SK-N-SH treated with all-trans-retinoic acid at 6 μM for 48 hours (cell line): ENCODE measurements around the gene ETV1.

Source experiments
- ATAC-seq: fragments of 200-7000 bp; cut with Tn5 transposase; 3 replicates; pipeline ENCODE4 v1.9.1; 2020; ENCODE audit warnings: mild to moderate bottlenecking, moderate library complexity
- ARNTL ChIP-seq: fragments of 450-650 bp; formaldehyde crosslinking; IDR thresholded peaks from 2 replicates; pipeline ENCODE4 v1.5.0; 2020; ENCODE audit warnings: low read depth, mild to moderate bottlenecking, moderate library complexity, borderline replicate concordance
- BACH2 ChIP-seq: fragments of 250-450 bp; sonication (Bioruptor Pico); IDR thresholded peaks from 2 replicates; pipeline ENCODE4 v1.9.0; 2021; ENCODE audit warnings: mild to moderate bottlenecking, borderline replicate concordance
- CSDC2 ChIP-seq: fragments of 250-450 bp; sonication (Bioruptor Pico); IDR thresholded peaks from 2 replicates; pipeline ENCODE4 v1.5.0; 2020; ENCODE audit warnings: mild to moderate bottlenecking, moderate library complexity
- ESRRG ChIP-seq: fragments of 250-450 bp; sonication (Bioruptor Pico); IDR thresholded peaks from 2 replicates; pipeline ENCODE4 v1.6.1; 2021; ENCODE audit warnings: mild to moderate bottlenecking
- GLIS3 ChIP-seq: fragments of 250-450 bp; sonication (Bioruptor Pico); IDR thresholded peaks from 2 replicates; pipeline ENCODE4 v1.5.0; 2020; ENCODE audit warnings: mild to moderate bottlenecking, moderate library complexity
- ISL1 ChIP-seq: fragments of 250-450 bp; sonication (Bioruptor Pico); IDR thresholded peaks from 2 replicates; pipeline ENCODE4 v2.1.2; 2022; ENCODE audit warnings: mild to moderate bottlenecking, moderate library complexity
- OSR1 ChIP-seq: fragments of 250-450 bp; sonication (Bioruptor Pico); IDR thresholded peaks from 2 replicates; pipeline ENCODE4 v1.8.0; 2022; ENCODE audit warnings: moderate library complexity, mild to moderate bottlenecking, inconsistent platforms
- PPARA ChIP-seq: fragments of 250-450 bp; sonication (Bioruptor Pico); IDR thresholded peaks from 2 replicates; pipeline ENCODE4 v1.5.0; 2020; ENCODE audit warnings: mild to moderate bottlenecking, borderline replicate concordance
- SNAI2 ChIP-seq: fragments of 250-450 bp; sonication (Bioruptor Pico); IDR thresholded peaks from 2 replicates; pipeline ENCODE4 v1.5.0; 2020; ENCODE audit warnings: mild to moderate bottlenecking, moderate library complexity
- TOX ChIP-seq: fragments of 250-450 bp; sonication (Bioruptor Pico); IDR thresholded peaks from 2 replicates; pipeline ENCODE4 v1.8.0; 2021; ENCODE audit warnings: mild to moderate bottlenecking, moderate library complexity, borderline replicate concordance
- ZC3H10 ChIP-seq: fragments of 250-450 bp; sonication (Bioruptor Pico); IDR thresholded peaks from 2 replicates; pipeline ENCODE4 v1.5.1; 2021; ENCODE audit warnings: mild to moderate bottlenecking, moderate library complexity
- ZFP3 ChIP-seq: fragments of 250-450 bp; sonication (Bioruptor Pico); IDR thresholded peaks from 2 replicates; pipeline ENCODE4 v1.5.0; 2020; ENCODE audit warnings: mild to moderate bottlenecking, moderate library complexity
- ZFP30 ChIP-seq: fragments of 450-650 bp; formaldehyde crosslinking; IDR thresholded peaks from 2 replicates; pipeline ENCODE4 v1.5.0; 2022; ENCODE audit warnings: mild to moderate bottlenecking, moderate library complexity
- ZNF70 ChIP-seq: fragments of 450-650 bp; formaldehyde crosslinking; IDR thresholded peaks from 2 replicates; pipeline ENCODE4 v1.5.0; 2020; ENCODE audit warnings: mild to moderate bottlenecking, moderate library complexity
- ZNF8 ChIP-seq: fragments of 450-650 bp; formaldehyde crosslinking; IDR thresholded peaks from 2 replicates; pipeline ENCODE4 v1.5.0; 2020; ENCODE audit warnings: mild to moderate bottlenecking, moderate library complexity
- TF ChIP-seq, protein P1 (sequence below): fragments of 250-450 bp; sonication (Bioruptor Pico); IDR thresholded peaks from 2 replicates; pipeline ENCODE4 v1.8.0; 2020; ENCODE audit warnings: mild to moderate bottlenecking, moderate library complexity, borderline replicate concordance
- TF ChIP-seq, protein P2 (sequence below): fragments of 250-450 bp; sonication (Bioruptor Pico); IDR thresholded peaks from 2 replicates; pipeline ENCODE4 v1.5.1; 2021; ENCODE audit warnings: mild to moderate bottlenecking, moderate library complexity
- TF ChIP-seq, protein P3 (sequence below): fragments of 250-450 bp; sonication (Bioruptor Pico); IDR thresholded peaks from 2 replicates; pipeline ENCODE4 v1.5.1; 2020; ENCODE audit warnings: low read depth, mild to moderate bottlenecking, moderate library complexity
- TF ChIP-seq, protein P4 (sequence below): fragments of 250-450 bp; sonication (Bioruptor Pico); IDR thresholded peaks from 2 replicates; pipeline ENCODE4 v1.8.0; 2021; ENCODE audit warnings: low read depth, mild to moderate bottlenecking, moderate library complexity, borderline replicate concordance

The ETV1 gene

DNA sequence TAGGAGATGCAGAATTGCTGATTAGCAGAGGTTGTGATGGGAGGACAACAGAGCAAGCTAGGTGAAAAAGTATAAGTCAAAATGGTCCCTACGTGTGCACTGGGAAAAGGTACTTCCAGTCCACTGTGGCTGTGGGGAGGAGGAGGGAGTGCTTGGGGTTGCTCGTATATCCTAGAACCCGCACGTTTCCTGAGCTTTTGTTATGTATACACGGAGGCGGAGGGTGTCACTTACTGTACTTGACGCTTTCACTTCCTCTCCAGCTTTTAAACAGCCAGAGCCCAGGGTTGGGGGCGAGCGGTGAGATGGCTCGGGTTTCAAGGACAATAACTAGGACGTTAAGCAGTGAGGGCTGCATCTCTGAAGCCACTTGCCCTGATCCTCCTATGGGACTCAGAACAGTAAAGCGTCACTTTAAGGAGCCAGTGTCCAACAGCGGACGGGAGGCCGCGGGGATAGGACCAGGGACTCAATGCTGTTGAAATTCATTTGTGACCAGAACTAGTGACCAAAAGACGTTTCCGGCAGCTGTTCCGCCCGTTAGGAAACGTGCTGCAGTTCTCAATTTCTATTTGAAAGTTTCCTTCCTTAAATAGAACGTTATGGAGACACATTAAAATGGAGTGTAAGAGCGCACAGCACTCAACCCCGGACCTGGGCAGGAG lies 985 bp upstream of the ETV1 start (continued):
- TF ChIP-seq, protein P1, sequence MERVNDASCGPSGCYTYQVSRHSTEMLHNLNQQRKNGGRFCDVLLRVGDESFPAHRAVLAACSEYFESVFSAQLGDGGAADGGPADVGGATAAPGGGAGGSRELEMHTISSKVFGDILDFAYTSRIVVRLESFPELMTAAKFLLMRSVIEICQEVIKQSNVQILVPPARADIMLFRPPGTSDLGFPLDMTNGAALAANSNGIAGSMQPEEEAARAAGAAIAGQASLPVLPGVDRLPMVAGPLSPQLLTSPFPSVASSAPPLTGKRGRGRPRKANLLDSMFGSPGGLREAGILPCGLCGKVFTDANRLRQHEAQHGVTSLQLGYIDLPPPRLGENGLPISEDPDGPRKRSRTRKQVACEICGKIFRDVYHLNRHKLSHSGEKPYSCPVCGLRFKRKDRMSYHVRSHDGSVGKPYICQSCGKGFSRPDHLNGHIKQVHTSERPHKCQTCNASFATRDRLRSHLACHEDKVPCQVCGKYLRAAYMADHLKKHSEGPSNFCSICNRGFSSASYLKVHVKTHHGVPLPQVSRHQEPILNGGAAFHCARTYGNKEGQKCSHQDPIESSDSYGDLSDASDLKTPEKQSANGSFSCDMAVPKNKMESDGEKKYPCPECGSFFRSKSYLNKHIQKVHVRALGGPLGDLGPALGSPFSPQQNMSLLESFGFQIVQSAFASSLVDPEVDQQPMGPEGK (CRISPR knock-in tag), result no peak

DNA sequence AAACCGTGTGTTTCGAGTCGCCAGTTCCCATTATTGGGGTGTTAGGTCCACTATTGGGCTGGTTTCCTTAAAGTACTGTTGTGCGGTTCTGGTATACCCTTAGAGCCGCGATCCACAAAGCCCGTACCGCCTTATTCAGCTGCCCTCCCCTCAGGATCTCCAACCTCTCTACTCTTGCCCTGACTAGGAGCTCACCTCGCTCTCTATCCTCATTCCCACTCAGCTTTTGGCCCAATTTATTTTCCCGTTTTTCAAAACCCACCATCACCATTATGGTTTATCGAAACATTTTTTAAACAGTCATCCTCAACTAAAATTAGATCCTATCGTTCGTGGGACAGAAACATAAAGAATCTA lies 461 bp upstream of the ETV1 start:
- peak; percentile 26 for ATAC-seq

DNA sequence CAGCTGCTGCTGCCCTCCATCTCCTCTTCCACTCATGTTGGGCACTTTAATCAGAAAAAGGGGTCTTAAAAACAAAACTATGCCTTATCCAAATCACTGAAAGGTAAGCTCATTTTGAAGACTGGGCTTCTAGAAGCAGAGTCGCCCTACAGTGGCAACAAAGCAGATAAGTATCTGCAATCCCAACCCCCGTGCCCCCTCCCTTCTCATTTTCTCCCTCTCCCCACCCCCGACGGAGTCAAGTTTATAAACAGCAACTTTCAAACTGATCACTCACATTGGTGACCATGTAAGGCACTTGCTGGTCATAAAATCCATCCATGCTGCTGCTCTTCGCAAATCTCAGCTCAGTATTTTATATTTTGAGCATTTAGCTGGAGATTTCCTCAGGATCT lies 738 bp downstream of the ETV1 start:
- no peak for TF ChIP-seq OSR1
- no peak for TF ChIP-seq BACH2
- no peak for TF ChIP-seq ISL1 (CRISPR knock-in tag)
- TF ChIP-seq, protein P1 (CRISPR knock-in tag), result peak; percentile 81; the same call in 1 of the 2 replicates
- ATAC-seq, result peak; percentile 1

More for the DNA sequence above, 461 bp upstream of the ETV1 start:
- TF ChIP-seq PPARA (CRISPR knock-in tag), result no peak
- TF ChIP-seq, all 23 proteins: peak for 0

DNA sequence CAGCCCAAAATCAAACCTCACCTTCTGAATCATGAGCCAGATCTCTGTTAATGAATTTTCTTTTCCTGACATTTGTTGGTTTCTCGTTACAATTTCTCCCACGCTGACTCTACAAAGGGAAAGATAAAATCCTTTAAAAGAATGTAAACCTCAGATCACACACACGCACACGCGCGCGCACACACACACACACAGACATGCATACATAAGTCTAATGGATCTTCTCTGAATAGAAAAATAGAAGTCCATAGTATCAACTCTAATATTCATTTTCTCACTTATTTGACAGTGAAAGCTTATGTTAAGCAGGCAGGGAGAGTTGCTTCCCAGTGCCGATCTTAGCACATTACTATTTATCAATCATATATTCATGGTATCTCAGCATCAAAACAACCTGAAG lies 1.4 kb downstream of the ETV1 start:
- TF ChIP-seq OSR1 (no peak), SNAI2 (no peak), GLIS3 (no peak)
- TF ChIP-seq, all 23 proteins: peak for 0

DNA sequence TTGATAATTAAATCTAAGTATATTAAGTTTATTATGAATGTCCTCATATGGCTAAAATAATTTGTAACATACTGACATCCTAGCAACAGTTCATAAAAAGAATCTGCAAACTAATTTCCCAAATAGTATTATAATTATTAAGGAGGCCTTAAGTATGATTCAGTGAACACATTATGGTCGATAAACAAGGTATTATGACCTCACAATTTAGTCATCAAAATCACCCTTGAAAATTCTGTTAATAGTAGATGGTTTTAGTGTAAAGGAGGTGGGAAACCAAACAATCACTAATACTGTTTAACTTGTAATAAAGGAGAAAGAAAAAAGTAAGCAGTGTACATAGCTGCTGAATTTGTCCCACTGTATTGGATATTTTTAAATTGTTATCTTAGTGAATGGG lies 2.1 kb downstream of the ETV1 start:
- TF ChIP-seq ZFP30, result no peak
- no peak for TF ChIP-seq ZNF8
- TF ChIP-seq, protein P2, sequence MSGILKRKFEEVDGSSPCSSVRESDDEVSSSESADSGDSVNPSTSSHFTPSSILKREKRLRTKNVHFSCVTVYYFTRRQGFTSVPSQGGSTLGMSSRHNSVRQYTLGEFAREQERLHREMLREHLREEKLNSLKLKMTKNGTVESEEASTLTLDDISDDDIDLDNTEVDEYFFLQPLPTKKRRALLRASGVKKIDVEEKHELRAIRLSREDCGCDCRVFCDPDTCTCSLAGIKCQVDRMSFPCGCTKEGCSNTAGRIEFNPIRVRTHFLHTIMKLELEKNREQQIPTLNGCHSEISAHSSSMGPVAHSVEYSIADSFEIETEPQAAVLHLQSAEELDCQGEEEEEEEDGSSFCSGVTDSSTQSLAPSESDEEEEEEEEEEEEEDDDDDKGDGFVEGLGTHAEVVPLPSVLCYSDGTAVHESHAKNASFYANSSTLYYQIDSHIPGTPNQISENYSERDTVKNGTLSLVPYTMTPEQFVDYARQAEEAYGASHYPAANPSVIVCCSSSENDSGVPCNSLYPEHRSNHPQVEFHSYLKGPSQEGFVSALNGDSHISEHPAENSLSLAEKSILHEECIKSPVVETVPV (CRISPR knock-in tag), result no peak
- TF ChIP-seq SNAI2, result no peak
- no peak for TF ChIP-seq ZFP3 (CRISPR knock-in tag)
- no peak for TF ChIP-seq OSR1
- no peak for TF ChIP-seq ZC3H10
- TF ChIP-seq TOX, result no peak
- TF ChIP-seq, protein P3, sequence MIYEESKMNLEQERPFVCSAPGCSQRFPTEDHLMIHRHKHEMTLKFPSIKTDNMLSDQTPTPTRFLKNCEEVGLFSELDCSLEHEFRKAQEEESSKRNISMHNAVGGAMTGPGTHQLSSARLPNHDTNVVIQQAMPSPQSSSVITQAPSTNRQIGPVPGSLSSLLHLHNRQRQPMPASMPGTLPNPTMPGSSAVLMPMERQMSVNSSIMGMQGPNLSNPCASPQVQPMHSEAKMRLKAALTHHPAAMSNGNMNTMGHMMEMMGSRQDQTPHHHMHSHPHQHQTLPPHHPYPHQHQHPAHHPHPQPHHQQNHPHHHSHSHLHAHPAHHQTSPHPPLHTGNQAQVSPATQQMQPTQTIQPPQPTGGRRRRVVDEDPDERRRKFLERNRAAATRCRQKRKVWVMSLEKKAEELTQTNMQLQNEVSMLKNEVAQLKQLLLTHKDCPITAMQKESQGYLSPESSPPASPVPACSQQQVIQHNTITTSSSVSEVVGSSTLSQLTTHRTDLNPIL (CRISPR knock-in tag), result no peak
- no peak for TF ChIP-seq ESRRG (CRISPR knock-in tag)
- TF ChIP-seq ZNF70, result no peak
- no peak for TF ChIP-seq GLIS3
- ATAC-seq, result no peak

More for the DNA sequence above, 1.4 kb downstream of the ETV1 start:
- ATAC-seq, result no peak

DNA sequence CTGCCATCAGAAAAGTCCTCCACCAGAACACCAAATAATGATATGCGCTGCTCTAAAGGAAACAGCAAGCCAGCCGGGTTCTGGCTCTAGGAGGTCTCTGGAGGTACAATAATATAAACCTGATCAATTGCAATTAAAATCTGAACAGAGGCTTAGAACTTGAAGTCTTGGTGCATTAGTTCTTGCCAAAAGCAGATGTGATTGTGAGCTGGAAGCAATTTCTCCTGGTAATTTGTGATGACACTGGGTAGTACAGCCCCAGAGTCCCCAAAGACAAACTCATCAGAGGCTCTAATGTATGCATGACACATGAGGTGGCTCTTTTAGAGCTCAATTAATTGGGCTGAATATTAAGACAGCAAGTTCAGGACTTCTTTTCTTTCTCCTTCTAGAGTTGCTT lies 3.3 kb downstream of the ETV1 start:
- ATAC-seq, result no peak
- no peak for TF ChIP-seq ESRRG (CRISPR knock-in tag)
- TF ChIP-seq ARNTL, result no peak
- TF ChIP-seq, protein P4, sequence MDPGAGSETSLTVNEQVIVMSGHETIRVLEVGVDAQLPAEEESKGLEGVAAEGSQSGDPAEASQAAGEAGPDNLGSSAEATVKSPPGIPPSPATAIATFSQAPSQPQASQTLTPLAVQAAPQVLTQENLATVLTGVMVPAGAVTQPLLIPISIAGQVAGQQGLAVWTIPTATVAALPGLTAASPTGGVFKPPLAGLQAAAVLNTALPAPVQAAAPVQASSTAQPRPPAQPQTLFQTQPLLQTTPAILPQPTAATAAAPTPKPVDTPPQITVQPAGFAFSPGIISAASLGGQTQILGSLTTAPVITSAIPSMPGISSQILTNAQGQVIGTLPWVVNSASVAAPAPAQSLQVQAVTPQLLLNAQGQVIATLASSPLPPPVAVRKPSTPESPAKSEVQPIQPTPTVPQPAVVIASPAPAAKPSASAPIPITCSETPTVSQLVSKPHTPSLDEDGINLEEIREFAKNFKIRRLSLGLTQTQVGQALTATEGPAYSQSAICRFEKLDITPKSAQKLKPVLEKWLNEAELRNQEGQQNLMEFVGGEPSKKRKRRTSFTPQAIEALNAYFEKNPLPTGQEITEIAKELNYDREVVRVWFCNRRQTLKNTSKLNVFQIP (CRISPR knock-in tag), result no peak
- no peak for TF ChIP-seq SNAI2
- TF ChIP-seq ZFP30, result no peak
- TF ChIP-seq ZNF8, result no peak
- no peak for TF ChIP-seq ZC3H10
- TF ChIP-seq, protein P1 (CRISPR knock-in tag), result no peak
- TF ChIP-seq PPARA (CRISPR knock-in tag), result no peak
- TF ChIP-seq, protein P3 (CRISPR knock-in tag), result no peak
- TF ChIP-seq CSDC2 (CRISPR knock-in tag), result no peak
- TF ChIP-seq ZFP3 (CRISPR knock-in tag), result no peak
- TF ChIP-seq OSR1, result no peak
- TF ChIP-seq TOX, result no peak
- no peak for TF ChIP-seq GLIS3
- no peak for TF ChIP-seq ISL1 (CRISPR knock-in tag)
